K562 (cell line): Measurements from ENCODE around the gene DLST. TPM values are rescaled to one million over a fixed set of nuclear protein-coding genes. Genes with fewer than 3 reads are reported as not detected.

Experiments used
- ATAC-seq: fragments of 200-7000 bp; cut with Tn5 transposase; 3 replicates; pipeline ENCODE4 v1.9.1; 2020; ENCODE audit warnings: moderate library complexity
- BruUV-seq: library from RNA; stranded (reverse); fragments of 400-500 nt; replicated peaks from 2 replicates; lab custom pipeline; 2021; lab: Mats Ljungman, UMichigan
- CTCF ChIA-PET: fragments of 300-600 bp; formaldehyde crosslinking; extraction: SDS; loops from one replicate; lab custom pipeline; 2021; ENCODE audit warnings: low intra/inter-chr PET ratio; lab: Yijun Ruan, JAX
- POLR2A ChIA-PET: fragments of 300-600, 350-650 bp; sonication (Branson Sonifier 250); formaldehyde crosslinking; extraction: SDS; loops from one replicate; lab custom pipeline; 2021; ENCODE audit warnings: antibody characterized with exemption, inconsistent platforms; lab: Yijun Ruan, JAX
- DNase-seq, 4 experiments: peaks; one replicate each; pipeline versions ENCODE4 v3.0.0 to v3.0.0-alpha.2; 2011 to 2018; ENCODE audit warnings: low spot score in 3 of 4, mixed read lengths in 3 of 4; ENCODE audit errors: extremely low read depth in 1 of 4
- FAIRE-seq: peaks from 2 replicates; lab custom pipeline; 2011; peaks lifted over from hg19 to GRCh38; lab: Jason Lieb, UNC
- H2AFZ ChIP-seq: 2 replicates; pipeline ENCODE4 v1.6.0; 2011; ENCODE audit warnings: low read depth, low read length, control low read depth, inconsistent platforms
- H3K27ac ChIP-seq: fragments of 200-600 bp; 3 replicates; pipeline ENCODE4 v1.8.0; 2011; ENCODE audit warnings: low read depth, mild to moderate bottlenecking, control low read depth, inconsistent platforms, low read length, moderate library complexity, mixed read lengths; ENCODE audit errors: extremely low read depth
- H3K27me3 ChIP-seq, 2 experiments: fragments of 300-600 bp in 1 of 2; 2 replicates in 1 of 2; 3 replicates in 1 of 2; pipeline versions ENCODE4 v1.6.0 to v1.8.0; 2011; ENCODE audit warnings: inconsistent platforms in 2 of 2, low read length in 2 of 2, mild to moderate bottlenecking in 1 of 2, mixed read lengths in 1 of 2, moderate library complexity in 1 of 2; ENCODE audit not compliant: control insufficient read depth in 2 of 2, insufficient read depth in 2 of 2
- H3K36me3 ChIP-seq: fragments of 300-600 bp; 3 replicates; pipeline ENCODE4 v1.8.0; 2011; ENCODE audit warnings: mild to moderate bottlenecking, low read length, inconsistent platforms; ENCODE audit not compliant: control insufficient read depth, insufficient read depth
- H3K4me1 ChIP-seq, 2 experiments: fragments of 200-600 bp in 1 of 2; replicated peaks in 1 of 2; 2 replicates in 1 of 2; 3 replicates in 1 of 2; pipeline versions ENCODE4 v1.5.1 to v1.8.0; 2011; ENCODE audit warnings: inconsistent platforms in 2 of 2, low read length in 2 of 2, mild to moderate bottlenecking in 1 of 2, mixed read lengths in 1 of 2, moderate library complexity in 1 of 2; ENCODE audit not compliant: control insufficient read depth in 2 of 2, insufficient read depth in 2 of 2
- H3K4me2 ChIP-seq: 2 replicates; pipeline ENCODE4 v1.6.1; 2011; ENCODE audit warnings: low read length, control low read depth, inconsistent platforms, mixed read lengths; ENCODE audit not compliant: insufficient read depth
- H3K4me3 ChIP-seq: fragments of 200-600 bp; sonication (generic), shearing (Covaris generic); 2 replicates; pipeline ENCODE4 v1.5.1; 2016; ENCODE audit warnings: control low read depth, inconsistent platforms
- H3K79me2 ChIP-seq: fragments of 200-600 bp; 3 replicates; pipeline ENCODE4 v1.8.0; 2011; ENCODE audit warnings: low read length, inconsistent platforms; ENCODE audit not compliant: control insufficient read depth, insufficient read depth
- H3K9ac ChIP-seq, 2 experiments: 2 replicates each; pipeline versions ENCODE4 v1.6.0 to v1.6.1; 2011; ENCODE audit warnings: low read depth in 2 of 2, low read length in 2 of 2, control low read depth in 1 of 2, inconsistent platforms in 1 of 2, mild to moderate bottlenecking in 1 of 2, mixed read lengths in 1 of 2; ENCODE audit not compliant: insufficient read depth in 1 of 2
- H3K9me1 ChIP-seq: one replicate; pipeline ENCODE4 v1.6.0; 2011; ENCODE audit warnings: inconsistent platforms, mild to moderate bottlenecking, low read length, moderate library complexity; ENCODE audit not compliant: control insufficient read depth, insufficient read depth
- H3K9me3 ChIP-seq: replicated peaks from 2 replicates; pipeline ENCODE4 v1.5.1; 2011; ENCODE audit warnings: low read depth, low read length, inconsistent platforms; ENCODE audit not compliant: control insufficient read depth, insufficient read depth
- H4K20me1 ChIP-seq: replicated peaks from 2 replicates; pipeline ENCODE4 v1.6.1; 2011; ENCODE audit warnings: low read length, inconsistent platforms, mixed read lengths; ENCODE audit not compliant: control insufficient read depth, insufficient read depth
- ARID4B ChIP-seq: sonication (generic); formaldehyde crosslinking; IDR thresholded peaks from 2 replicates; pipeline ENCODE4 v1.8.0; 2022; ENCODE audit warnings: mild to moderate bottlenecking, missing genetic modification reagents
- ATF4 ChIP-seq: fragments of 450-650 bp; formaldehyde crosslinking; IDR thresholded peaks from 2 replicates; pipeline ENCODE4 v1.4.0; 2022; ENCODE audit warnings: mild to moderate bottlenecking, moderate library complexity
- CC2D1A ChIP-seq: fragments of 450-650 bp; IDR thresholded peaks from 2 replicates; pipeline ENCODE4 v1.6.1; 2017; ENCODE audit warnings: mild to moderate bottlenecking
- CGGBP1 ChIP-seq: fragments of 250-450 bp; sonication (Bioruptor Pico); IDR thresholded peaks from 2 replicates; pipeline ENCODE4 v1.9.0; 2021; ENCODE audit warnings: mild to moderate bottlenecking
- DLX4 ChIP-seq: fragments of 250-450 bp; sonication (Bioruptor Pico); IDR thresholded peaks from 2 replicates; pipeline ENCODE4 v1.6.1; 2021; ENCODE audit warnings: mild to moderate bottlenecking
- RBM25 ChIP-seq: fragments of 200-400 bp; formaldehyde crosslinking; IDR thresholded peaks from 2 replicates; pipeline ENCODE4 v1.6.1; 2018; ENCODE audit warnings: low read length, low read depth, moderate library complexity; ENCODE audit not compliant: severe bottlenecking
- SIRT6 ChIP-seq: IDR thresholded peaks from one replicate; pipeline ENCODE4 v1.6.1; 2012; ENCODE audit warnings: low read depth, mild to moderate bottlenecking, control low read depth, inconsistent platforms, low read length, moderate library complexity
- TAL1 ChIP-seq: fragments of 450-650 bp; IDR thresholded peaks from 2 replicates; pipeline ENCODE4 v1.6.1; 2016; ENCODE audit warnings: mild to moderate bottlenecking
- TGIF2 ChIP-seq: sonication (generic); formaldehyde crosslinking; IDR thresholded peaks from 2 replicates; pipeline ENCODE4 v1.8.1; 2022; ENCODE audit warnings: mild to moderate bottlenecking, missing genetic modification reagents, moderate library complexity
- ZBTB49 ChIP-seq: sonication (generic); formaldehyde crosslinking; IDR thresholded peaks from 2 replicates; pipeline ENCODE4 v1.8.0; 2022; ENCODE audit warnings: missing genetic modification reagents, mild to moderate bottlenecking, borderline replicate concordance
- ZNF175 ChIP-seq: fragments of 200-800 bp; sonication (Bioruptor generic); IDR thresholded peaks from 2 replicates; pipeline ENCODE4 v1.6.1; 2016; ENCODE audit warnings: low read depth, mild to moderate bottlenecking, missing genetic modification characterization, missing compliant biosample characterization
- ZNF395 ChIP-seq: fragments of 200-800 bp; sonication (Bioruptor generic); IDR thresholded peaks from 2 replicates; pipeline ENCODE4 v1.6.1; 2017; ENCODE audit warnings: missing genetic modification characterization, missing compliant biosample characterization
- WGBS: fragments of 100-300 bp; shearing (Covaris generic); methylation state at CpG from one replicate; pipeline ENCODE4 v1.1.6; 2016; ENCODE audit warnings: low coverage, mixed read lengths; ENCODE audit not compliant: insufficient coverage; ENCODE audit errors: missing lambda C conversion rate; 5-methylcytosine and 5-hydroxymethylcytosine counted together
- in situ Hi-C: fragments of 300-500 bp; cut with MboI; formaldehyde crosslinking; loops from 4 replicates; pipeline ENCODE4 v1.15.0; 2018; ENCODE audit warnings: inconsistent platforms, mixed read lengths
- intact Hi-C: fragments of 100-400 bp; cut with micrococcal nuclease; formaldehyde crosslinking; loops from 2 replicates; pipeline ENCODE4 v1.14.2; 2022
- polyA plus RNA-seq, 8 experiments: library from polyadenylated mRNA; depleted of rRNA in 4 of 8; stranded (reverse) in 5 of 8; unstranded in 3 of 8; fragments of >200 nt; fragmentation: Nextera tagmentation in 2 of 8; fragmentation: Illumina TruSeq in 1 of 8; extraction: Ambion mirVana in 2 of 8; extraction: Trizol in 1 of 8; gene quantifications; 2 replicates each; pipeline versions ENCODE4 v1.2.1 to v1.2.3, GENCODE V29; 2011 to 2014; ENCODE audit warnings: inconsistent platforms in 1 of 8, missing spikeins in 1 of 8
- total RNA-seq, 7 experiments: library from RNA; depleted of rRNA in 6 of 7; stranded (reverse); fragments of >200 nt in 6 of 7; fragmentation: Illumina TruSeq in 2 of 7; extraction: Trizol in 2 of 7; gene quantifications; 2 replicates each; pipeline versions ENCODE4 v1.2.1 to v1.2.3, GENCODE V29; 2011 to 2021; ENCODE audit warnings: low replicate concordance in 1 of 7

Gene DLST
- total and polyA plus RNA-seq, 9 of the 15 experiments (the other 6 are each of a cell fraction or from before 2014, with no cell fraction given): 3.0 to 73.7 (median 45.4) TPM

- Histone ChIP-seq H3K9ac (peak overlapping the region in 1 of 2 experiments; percentile 45; a peak in 1 of 4 replicates), H3K4me2 (no peak overlapping the region), H3K36me3 (no peaks in the 10 kb centered on the region), H3K79me2 (no peaks in the 10 kb centered on the region), H3K9me3 (no peaks in the 10 kb centered on the region), H3K27me3 (no peaks in the 10 kb centered on the region), H3K4me1 (peaks cover 6 to 43% of the 10 kb centered on the region in 2 experiments; a peak in 3 of 5 replicates), H3K4me3 (no peak overlapping the region), H3K9me1 (no peaks in the 10 kb centered on the region), H4K20me1 (no peaks in the 10 kb centered on the region), H3K27ac (no peak overlapping the region), H2AFZ (no peak overlapping the region)
- POLR2A ChIA-PET: interaction anchor here (0.6 kb wide), 1 partner anchor 402 kb away, joined by 4 read pairs; no protein-coding TSS in a partner anchor
- no peak for FAIRE-seq
- WGBS: 88% methylated on average over 1 of the region's 16 CpGs
- intact Hi-C loops (loop anchor here (5.0 to 10.0 kb wide), 2 partner anchors 53 to 356 kb away; partner anchors contain the start of gene EIF2B2), in situ Hi-C loops (no loop called here)
- no peak for ATAC-seq
- no peak for DNase-seq
- BruUV-seq: no TSS peak
- CTCF ChIA-PET: no interaction called here
- no peak for TF ChIP-seq ZNF175 (CRISPR knock-in tag)
- TF ChIP-seq ARID4B (CRISPR knock-in tag): no peak
- TF ChIP-seq ATF4 (CRISPR knock-in tag): no peak
- no peak for TF ChIP-seq DLX4 (CRISPR knock-in tag)
- no peak for TF ChIP-seq ZNF395 (CRISPR knock-in tag)
- no peak for TF ChIP-seq CC2D1A
- no peak for TF ChIP-seq CGGBP1 (CRISPR knock-in tag)
- no peak for TF ChIP-seq ZBTB49
- no peak for TF ChIP-seq TAL1
- TF ChIP-seq RBM25: no peak
- no peak for TF ChIP-seq TGIF2 (CRISPR knock-in tag)
- no peak for TF ChIP-seq SIRT6
Measured at GRCh38 chr14:74949191-74949601, 67.5 kb downstream of the DLST start.
